ENCODE results near the gene TACC3. TPM values are rescaled to one million over a fixed set of nuclear protein-coding genes. Genes with fewer than 3 reads are reported as not detected.

Gene TACC3
- polyA plus RNA-seq, 4 donors, result 39.7 to 52.7 (median 41.8) TPM

GRCh38 chr4:1743975-1744374, 22.7 kb downstream of the TACC3 start:
- DNase-seq (ENCODE audit: low read depth in 4 of 4, low spot score in 3 of 4), result no peak

GRCh38 chr4:1744552-1744951, 23.2 kb downstream of the TACC3 start:
- no peak for DNase-seq (ENCODE audit: low read depth in 4 of 4, low spot score in 3 of 4)

GRCh38 chr4:1745165-1745564, 23.8 kb downstream of the TACC3 start:
- no peak for DNase-seq (ENCODE audit: low read depth in 4 of 4, low spot score in 3 of 4)

- DNase-seq (ENCODE audit: low read depth in 4 of 4, low spot score in 3 of 4), result no peak
These were observed 24.4 kb downstream of the TACC3 start for GRCh38 chr4:1745697-1746096.

- no peak for DNase-seq (ENCODE audit: low read depth in 4 of 4, low spot score in 3 of 4)
These were observed 25.0 kb downstream of the TACC3 start for GRCh38 chr4:1746265-1746691.

- no peak for DNase-seq (ENCODE audit: low read depth in 4 of 4, low spot score in 3 of 4)
These were observed 25.7 kb downstream of the TACC3 start for GRCh38 chr4:1746919-1747602.

- DNase-seq (ENCODE audit: low read depth in 4 of 4, low spot score in 3 of 4), result no peak
These were observed 26.3 kb downstream of the TACC3 start for GRCh38 chr4:1747603-1747967.

GRCh38 chr4:1748465-1748995, 27.2 kb downstream of the TACC3 start:
- no peak for DNase-seq (ENCODE audit: low read depth in 4 of 4, low spot score in 3 of 4)

GRCh38 chr4:1749370-1749769, 28.0 kb downstream of the TACC3 start:
- DNase-seq (ENCODE audit: low read depth in 4 of 4, low spot score in 3 of 4), result no peak

GRCh38 chr4:1749826-1750225, 28.5 kb downstream of the TACC3 start:
- DNase-seq (ENCODE audit: low read depth in 4 of 4, low spot score in 3 of 4), result no peak

- DNase-seq (ENCODE audit: low read depth in 4 of 4, low spot score in 3 of 4), result no peak
These were observed 29.2 kb downstream of the TACC3 start for GRCh38 chr4:1750381-1751154.

- no peak for DNase-seq (ENCODE audit: low read depth in 4 of 4, low spot score in 3 of 4)
These were observed 30.0 kb downstream of the TACC3 start for GRCh38 chr4:1751155-1751918.

GRCh38 chr4:1751919-1752283, 30.6 kb downstream of the TACC3 start:
- no peak for DNase-seq (ENCODE audit: low read depth in 4 of 4, low spot score in 3 of 4)

- no peak for DNase-seq (ENCODE audit: low read depth in 4 of 4, low spot score in 3 of 4)
These were observed 31.1 kb downstream of the TACC3 start for GRCh38 chr4:1752284-1753041.

GRCh38 chr4:1753294-1753696, 32.0 kb downstream of the TACC3 start:
- no peak for DNase-seq (ENCODE audit: low read depth in 4 of 4, low spot score in 3 of 4)

- no peak for DNase-seq (ENCODE audit: low read depth in 4 of 4, low spot score in 3 of 4)
These were observed 32.5 kb downstream of the TACC3 start for GRCh38 chr4:1753697-1754311.

- DNase-seq (ENCODE audit: low read depth in 4 of 4, low spot score in 3 of 4), result no peak
These were observed 33.0 kb downstream of the TACC3 start for GRCh38 chr4:1754336-1754735.

- DNase-seq (ENCODE audit: low read depth in 4 of 4, low spot score in 3 of 4), result no peak
These were observed 34.0 kb downstream of the TACC3 start for GRCh38 chr4:1755297-1755696.

GRCh38 chr4:1756079-1756478, 34.8 kb downstream of the TACC3 start:
- DNase-seq (ENCODE audit: low read depth in 4 of 4, low spot score in 3 of 4), result no peak
